CD4-positive, alpha-beta T cell treated with Interleukin-17A for 1 hour (primary cell): ENCODE measurements around the gene RGS21.
"Not testable (repeated sequence)": the region's sequence is repeated elsewhere in the genome, so short reads cannot be mapped to it uniquely, and the experiment has no call there.

ENCODE experiments used
- DNase-seq: peaks from one replicate; pipeline ENCODE4 v3.0.0-alpha.2; 2020

Gene RGS21

GRCh38 chr1:192316942-192317450 lies at the start of gene RGS21:
RGS21 (plus strand) TSS chr1:192316992; CDS start chr1:192343037, 26,045 bp downstream.
- no peak for DNase-seq

- DNase-seq: no peak
Observed at GRCh38 chr1:192268468-192269052, 48.2 kb upstream of the RGS21 start.

- no peak for DNase-seq
Observed at GRCh38 chr1:192270398-192270797, 46.4 kb upstream of the RGS21 start.

GRCh38 chr1:192272732-192273131 lies 44.1 kb upstream of the RGS21 start:
- DNase-seq: no peak

GRCh38 chr1:192274588-192274987 lies 42.2 kb upstream of the RGS21 start:
- no peak for DNase-seq

- no peak for DNase-seq
Observed at GRCh38 chr1:192277635-192278034, 39.2 kb upstream of the RGS21 start.

- DNase-seq: no peak
Observed at GRCh38 chr1:192284927-192285326, 31.9 kb upstream of the RGS21 start.

- DNase-seq: no peak
Observed at GRCh38 chr1:192303029-192303428, 13.8 kb upstream of the RGS21 start.

- not testable (repeated sequence) for DNase-seq
Observed at GRCh38 chr1:192308314-192308713, 8.5 kb upstream of the RGS21 start.

- DNase-seq: no peak
Observed at GRCh38 chr1:192311281-192311680, 5.5 kb upstream of the RGS21 start.

- DNase-seq: no peak
Observed at GRCh38 chr1:192327997-192328396, 11.2 kb downstream of the RGS21 start.

- no peak for DNase-seq
Observed at GRCh38 chr1:192342842-192343241, 26.1 kb downstream of the RGS21 start.

GRCh38 chr1:192343344-192343743 lies 26.6 kb downstream of the RGS21 start:
- no peak for DNase-seq

GRCh38 chr1:192349314-192349713 lies 32.5 kb downstream of the RGS21 start:
- no peak for DNase-seq

- DNase-seq: no peak
Observed at GRCh38 chr1:192350356-192350755, 33.6 kb downstream of the RGS21 start.

- DNase-seq: no peak
Observed at GRCh38 chr1:192351550-192351949, 34.8 kb downstream of the RGS21 start.

- DNase-seq: no peak
Observed at GRCh38 chr1:192357924-192358323, 41.1 kb downstream of the RGS21 start.

- no peak for DNase-seq
Observed at GRCh38 chr1:192358402-192358801, 41.6 kb downstream of the RGS21 start.

- no peak for DNase-seq
Observed at GRCh38 chr1:192358822-192359221, 42.0 kb downstream of the RGS21 start.

- DNase-seq: no peak
Observed at GRCh38 chr1:192363177-192363576, 46.4 kb downstream of the RGS21 start.

GRCh38 chr1:192367436-192367835 lies 50.6 kb downstream of the RGS21 start:
- no peak for DNase-seq

- no peak for DNase-seq
Observed at GRCh38 chr1:192375306-192375705, 58.5 kb downstream of the RGS21 start.

GRCh38 chr1:192376374-192376773 lies 59.6 kb downstream of the RGS21 start:
- DNase-seq: no peak

GRCh38 chr1:192378276-192378675 lies 61.5 kb downstream of the RGS21 start:
- no peak for DNase-seq

- DNase-seq: no peak
Observed at GRCh38 chr1:192378878-192379277, 62.1 kb downstream of the RGS21 start.
